A172 (cell line): ENCODE data around the gene SAV1. TPM values are rescaled to one million over a fixed set of nuclear protein-coding genes. Genes with fewer than 3 reads are reported as not detected.
"Not testable (repeated sequence)": the region's sequence is repeated elsewhere in the genome, so short reads cannot be mapped to it uniquely, and the experiment has no call there.

Experiments used
- DNase-seq: peaks from one replicate; pipeline ENCODE4 v3.0.0-alpha.2; 2015; ENCODE audit warnings: low spot score
- total RNA-seq: library from RNA; depleted of rRNA; stranded (reverse); fragments of >200 nt; shearing (Covaris generic); gene quantifications from 2 replicates; pipeline ENCODE4 v1.2.3, GENCODE V29; 2014; rRNA removed

The SAV1 gene
- total RNA-seq: 7.3 and 9.6 TPM in 2 replicates

GRCh38 chr14:50667996-50668825, at the start of gene SAV1:
TSS of gene SAV1 (minus strand) at chr14:50668306. CDS start at chr14:50667967, 339 bp downstream.
- peak; percentile 74 for DNase-seq

- no peak for DNase-seq
These were observed 49.7 kb upstream of the SAV1 start for GRCh38 chr14:50717811-50718210.

- DNase-seq: peak; percentile 15
These were observed 46.5 kb upstream of the SAV1 start for GRCh38 chr14:50714450-50715073.

GRCh38 chr14:50711043-50711442, 42.9 kb upstream of the SAV1 start:
- no peak for DNase-seq

GRCh38 chr14:50705026-50705593, 37.0 kb upstream of the SAV1 start:
- no peak for DNase-seq

GRCh38 chr14:50704454-50705010, 36.4 kb upstream of the SAV1 start:
- no peak for DNase-seq

- DNase-seq: no peak
These were observed 29.7 kb upstream of the SAV1 start for GRCh38 chr14:50697659-50698290.

GRCh38 chr14:50694260-50694659, 26.2 kb upstream of the SAV1 start:
- DNase-seq: not testable (repeated sequence)

GRCh38 chr14:50688875-50689274, 20.8 kb upstream of the SAV1 start:
- no peak for DNase-seq

GRCh38 chr14:50679674-50680073, 11.6 kb upstream of the SAV1 start:
- DNase-seq: no peak

- no peak for DNase-seq
These were observed 10.1 kb upstream of the SAV1 start for GRCh38 chr14:50678163-50678562.

GRCh38 chr14:50677527-50678063, 9.5 kb upstream of the SAV1 start:
- DNase-seq: peak; percentile 44

GRCh38 chr14:50676814-50677516, 8.9 kb upstream of the SAV1 start:
- DNase-seq: no peak

- peak; percentile 13 for DNase-seq
These were observed 7.5 kb upstream of the SAV1 start for GRCh38 chr14:50675597-50675996.

- no peak for DNase-seq
These were observed 2.8 kb upstream of the SAV1 start for GRCh38 chr14:50670866-50671256.

- DNase-seq: no peak
These were observed 2.2 kb upstream of the SAV1 start for GRCh38 chr14:50670196-50670865.

GRCh38 chr14:50669441-50669986, 1.4 kb upstream of the SAV1 start:
- no peak for DNase-seq

GRCh38 chr14:50668826-50669143, 679 bp upstream of the SAV1 start:
- no peak for DNase-seq

- no peak for DNase-seq
These were observed 466 bp downstream of the SAV1 start for GRCh38 chr14:50667684-50667995.
